K562 (cell line): ENCODE results near the gene TBC1D9. TPM values are rescaled to one million over a fixed set of nuclear protein-coding genes. Genes with fewer than 3 reads are reported as not detected.

Experiments
- ATAC-seq: fragments of 200-7000 bp; cut with Tn5 transposase; 3 replicates; pipeline ENCODE4 v1.9.1; 2020; ENCODE audit warnings: moderate library complexity
- BruUV-seq: library from RNA; stranded (reverse); fragments of 400-500 nt; replicated peaks from 2 replicates; lab custom pipeline; 2021; lab: Mats Ljungman, UMichigan
- CTCF ChIA-PET: fragments of 300-600 bp; formaldehyde crosslinking; extraction: SDS; loops from one replicate; lab custom pipeline; 2021; ENCODE audit warnings: low intra/inter-chr PET ratio; lab: Yijun Ruan, JAX
- POLR2A ChIA-PET: fragments of 300-600, 350-650 bp; sonication (Branson Sonifier 250); formaldehyde crosslinking; extraction: SDS; loops from one replicate; lab custom pipeline; 2021; ENCODE audit warnings: antibody characterized with exemption, inconsistent platforms; lab: Yijun Ruan, JAX
- DNase-seq, 4 experiments: peaks; one replicate each; pipeline versions ENCODE4 v3.0.0 to v3.0.0-alpha.2; 2011 to 2018; ENCODE audit warnings: low spot score in 3 of 4, mixed read lengths in 3 of 4; ENCODE audit errors: extremely low read depth in 1 of 4
- FAIRE-seq: peaks from 2 replicates; lab custom pipeline; 2011; peaks lifted over from hg19 to GRCh38; lab: Jason Lieb, UNC
- H2AFZ ChIP-seq: 2 replicates; pipeline ENCODE4 v1.6.0; 2011; ENCODE audit warnings: low read depth, low read length, control low read depth, inconsistent platforms
- H3K27ac ChIP-seq: fragments of 200-600 bp; 3 replicates; pipeline ENCODE4 v1.8.0; 2011; ENCODE audit warnings: low read depth, mild to moderate bottlenecking, control low read depth, inconsistent platforms, low read length, moderate library complexity, mixed read lengths; ENCODE audit errors: extremely low read depth
- H3K27me3 ChIP-seq, 2 experiments: fragments of 300-600 bp in 1 of 2; 2 replicates in 1 of 2; 3 replicates in 1 of 2; pipeline versions ENCODE4 v1.6.0 to v1.8.0; 2011; ENCODE audit warnings: inconsistent platforms in 2 of 2, low read length in 2 of 2, mild to moderate bottlenecking in 1 of 2, mixed read lengths in 1 of 2, moderate library complexity in 1 of 2; ENCODE audit not compliant: control insufficient read depth in 2 of 2, insufficient read depth in 2 of 2
- H3K36me3 ChIP-seq: fragments of 300-600 bp; 3 replicates; pipeline ENCODE4 v1.8.0; 2011; ENCODE audit warnings: mild to moderate bottlenecking, low read length, inconsistent platforms; ENCODE audit not compliant: control insufficient read depth, insufficient read depth
- H3K4me1 ChIP-seq, 2 experiments: fragments of 200-600 bp in 1 of 2; replicated peaks in 1 of 2; 2 replicates in 1 of 2; 3 replicates in 1 of 2; pipeline versions ENCODE4 v1.5.1 to v1.8.0; 2011; ENCODE audit warnings: inconsistent platforms in 2 of 2, low read length in 2 of 2, mild to moderate bottlenecking in 1 of 2, mixed read lengths in 1 of 2, moderate library complexity in 1 of 2; ENCODE audit not compliant: control insufficient read depth in 2 of 2, insufficient read depth in 2 of 2
- H3K4me2 ChIP-seq: 2 replicates; pipeline ENCODE4 v1.6.1; 2011; ENCODE audit warnings: low read length, control low read depth, inconsistent platforms, mixed read lengths; ENCODE audit not compliant: insufficient read depth
- H3K4me3 ChIP-seq: fragments of 200-600 bp; sonication (generic), shearing (Covaris generic); 2 replicates; pipeline ENCODE4 v1.5.1; 2016; ENCODE audit warnings: control low read depth, inconsistent platforms
- H3K79me2 ChIP-seq: fragments of 200-600 bp; 3 replicates; pipeline ENCODE4 v1.8.0; 2011; ENCODE audit warnings: low read length, inconsistent platforms; ENCODE audit not compliant: control insufficient read depth, insufficient read depth
- H3K9ac ChIP-seq, 2 experiments: 2 replicates each; pipeline versions ENCODE4 v1.6.0 to v1.6.1; 2011; ENCODE audit warnings: low read depth in 2 of 2, low read length in 2 of 2, control low read depth in 1 of 2, inconsistent platforms in 1 of 2, mild to moderate bottlenecking in 1 of 2, mixed read lengths in 1 of 2; ENCODE audit not compliant: insufficient read depth in 1 of 2
- H3K9me1 ChIP-seq: one replicate; pipeline ENCODE4 v1.6.0; 2011; ENCODE audit warnings: inconsistent platforms, mild to moderate bottlenecking, low read length, moderate library complexity; ENCODE audit not compliant: control insufficient read depth, insufficient read depth
- H3K9me3 ChIP-seq: replicated peaks from 2 replicates; pipeline ENCODE4 v1.5.1; 2011; ENCODE audit warnings: low read depth, low read length, inconsistent platforms; ENCODE audit not compliant: control insufficient read depth, insufficient read depth
- H4K20me1 ChIP-seq: replicated peaks from 2 replicates; pipeline ENCODE4 v1.6.1; 2011; ENCODE audit warnings: low read length, inconsistent platforms, mixed read lengths; ENCODE audit not compliant: control insufficient read depth, insufficient read depth
- CBX1 ChIP-seq: sonication (generic); IDR thresholded peaks from 2 replicates; pipeline ENCODE4 v1.6.1; 2016; ENCODE audit warnings: antibody characterized with exemption, low read depth, mild to moderate bottlenecking
- CHCHD3 ChIP-seq: fragments of 250-450 bp; sonication (Bioruptor Pico); IDR thresholded peaks from 2 replicates; pipeline ENCODE4 v2.1.2; 2022; ENCODE audit warnings: mild to moderate bottlenecking
- POU5F1 ChIP-seq: fragments of 150-350 bp; IDR thresholded peaks from 2 replicates; pipeline ENCODE4 v1.6.1; 2014; ENCODE audit warnings: borderline replicate concordance, low read length, low read depth, mild to moderate bottlenecking; ENCODE audit not compliant: partially characterized antibody
- PTRF ChIP-seq: fragments of 450-650 bp; IDR thresholded peaks from 2 replicates; pipeline ENCODE4 v1.6.1; 2016; ENCODE audit warnings: mild to moderate bottlenecking, missing genetic modification characterization, missing compliant biosample characterization
- RFX1 ChIP-seq: fragments of 450-650 bp; IDR thresholded peaks from 2 replicates; pipeline ENCODE4 v1.6.1; 2016; ENCODE audit warnings: mild to moderate bottlenecking, moderate library complexity
- SMAD3 ChIP-seq: fragments of 450-650 bp; formaldehyde crosslinking; conservative IDR thresholded peaks from 2 replicates; pipeline ENCODE4 v1.4.0; 2020; ENCODE audit warnings: mild to moderate bottlenecking
- STAG1 ChIP-seq: sonication (generic); formaldehyde crosslinking; IDR thresholded peaks from 2 replicates; pipeline ENCODE4 v1.5.0; 2020; ENCODE audit warnings: missing genetic modification reagents, borderline replicate concordance
- ZNF146 ChIP-seq: IDR thresholded peaks from one replicate; pipeline ENCODE4 v1.6.1; 2018; ENCODE audit warnings: missing compliant biosample characterization; ENCODE audit not compliant: unreplicated experiment
- ZNF324 ChIP-seq: fragments of 250-450 bp; sonication (Bioruptor Pico); IDR thresholded peaks from 2 replicates; pipeline ENCODE4 v1.4.0; 2020; ENCODE audit warnings: mild to moderate bottlenecking
- ZNF584 ChIP-seq: fragments of 200-800 bp; sonication (Bioruptor generic); IDR thresholded peaks from 2 replicates; pipeline ENCODE4 v1.6.1; 2016; ENCODE audit warnings: low read depth, mild to moderate bottlenecking, missing genetic modification characterization, missing compliant biosample characterization
- WGBS: fragments of 100-300 bp; shearing (Covaris generic); methylation state at CpG from one replicate; pipeline ENCODE4 v1.1.6; 2016; ENCODE audit warnings: low coverage, mixed read lengths; ENCODE audit not compliant: insufficient coverage; ENCODE audit errors: missing lambda C conversion rate; 5-methylcytosine and 5-hydroxymethylcytosine counted together
- in situ Hi-C: fragments of 300-500 bp; cut with MboI; formaldehyde crosslinking; loops from 4 replicates; pipeline ENCODE4 v1.15.0; 2018; ENCODE audit warnings: inconsistent platforms, mixed read lengths
- intact Hi-C: fragments of 100-400 bp; cut with micrococcal nuclease; formaldehyde crosslinking; loops from 2 replicates; pipeline ENCODE4 v1.14.2; 2022
- polyA plus RNA-seq, 8 experiments: library from polyadenylated mRNA; depleted of rRNA in 4 of 8; stranded (reverse) in 5 of 8; unstranded in 3 of 8; fragments of >200 nt; fragmentation: Nextera tagmentation in 2 of 8; fragmentation: Illumina TruSeq in 1 of 8; extraction: Ambion mirVana in 2 of 8; extraction: Trizol in 1 of 8; gene quantifications; 2 replicates each; pipeline versions ENCODE4 v1.2.1 to v1.2.3, GENCODE V29; 2011 to 2014; ENCODE audit warnings: inconsistent platforms in 1 of 8, missing spikeins in 1 of 8
- total RNA-seq, 7 experiments: library from RNA; depleted of rRNA in 6 of 7; stranded (reverse); fragments of >200 nt in 6 of 7; fragmentation: Illumina TruSeq in 2 of 7; extraction: Trizol in 2 of 7; gene quantifications; 2 replicates each; pipeline versions ENCODE4 v1.2.1 to v1.2.3, GENCODE V29; 2011 to 2021; ENCODE audit warnings: low replicate concordance in 1 of 7
- TF ChIP-seq, protein P1 (sequence below): fragments of 450-650 bp; IDR thresholded peaks from 2 replicates; pipeline ENCODE4 v1.6.1; 2016; ENCODE audit warnings: borderline replicate concordance

The TBC1D9 gene
- total and polyA plus RNA-seq, 9 of the 15 experiments (the other 6 are each of a cell fraction or from before 2014, with no cell fraction given), result 0.13 TPM; not detected in 8

DNA sequence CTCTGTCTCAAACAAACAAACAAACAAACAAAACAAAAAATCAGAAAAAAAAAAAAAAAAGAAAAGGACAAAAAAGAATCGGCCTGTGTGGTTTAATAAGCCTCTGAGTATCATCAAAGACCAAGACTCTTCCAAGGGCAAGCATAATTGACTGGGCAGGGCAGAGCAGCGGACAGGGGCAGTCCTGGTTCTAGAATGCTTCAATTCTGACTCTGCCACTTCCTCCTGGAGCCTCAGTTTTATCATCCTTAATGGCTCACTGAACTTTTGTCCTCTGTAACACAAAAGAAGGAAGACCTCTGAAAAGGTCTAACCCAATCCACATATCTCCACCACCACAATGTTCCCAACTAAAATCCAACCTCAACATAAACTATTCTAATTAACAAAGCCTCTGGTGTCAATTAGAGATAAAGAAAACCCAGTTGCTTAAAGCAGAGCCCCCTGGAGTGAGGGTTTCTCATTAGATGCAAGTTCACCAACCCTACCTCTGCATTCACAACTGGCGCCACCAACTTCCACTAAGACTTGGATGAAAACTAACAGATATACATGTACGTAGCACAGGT is 51.7 kb downstream of the TBC1D9 start:
- DNase-seq, result no peak
- H3K4me3 ChIP-seq, result no peak overlapping the region
- no peaks in the 10 kb centered on the region for H3K9me1 ChIP-seq
- no peaks in the 10 kb centered on the region for H3K36me3 ChIP-seq
- intact Hi-C loops (no loop called here), in situ Hi-C loops (no loop called here)
- POLR2A ChIA-PET, result no interaction called here
- no peak overlapping the region for H3K27ac ChIP-seq
- TF ChIP-seq STAG1 (CRISPR knock-in tag), result no peak
- TF ChIP-seq, protein P1, sequence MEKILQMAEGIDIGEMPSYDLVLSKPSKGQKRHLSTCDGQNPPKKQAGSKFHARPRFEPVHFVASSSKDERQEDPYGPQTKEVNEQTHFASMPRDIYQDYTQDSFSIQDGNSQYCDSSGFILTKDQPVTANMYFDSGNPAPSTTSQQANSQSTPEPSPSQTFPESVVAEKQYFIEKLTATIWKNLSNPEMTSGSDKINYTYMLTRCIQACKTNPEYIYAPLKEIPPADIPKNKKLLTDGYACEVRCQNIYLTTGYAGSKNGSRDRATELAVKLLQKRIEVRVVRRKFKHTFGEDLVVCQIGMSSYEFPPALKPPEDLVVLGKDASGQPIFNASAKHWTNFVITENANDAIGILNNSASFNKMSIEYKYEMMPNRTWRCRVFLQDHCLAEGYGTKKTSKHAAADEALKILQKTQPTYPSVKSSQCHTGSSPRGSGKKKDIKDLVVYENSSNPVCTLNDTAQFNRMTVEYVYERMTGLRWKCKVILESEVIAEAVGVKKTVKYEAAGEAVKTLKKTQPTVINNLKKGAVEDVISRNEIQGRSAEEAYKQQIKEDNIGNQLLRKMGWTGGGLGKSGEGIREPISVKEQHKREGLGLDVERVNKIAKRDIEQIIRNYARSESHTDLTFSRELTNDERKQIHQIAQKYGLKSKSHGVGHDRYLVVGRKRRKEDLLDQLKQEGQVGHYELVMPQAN, result no peak
- no peak for TF ChIP-seq ZNF584 (CRISPR knock-in tag)
- no peak for TF ChIP-seq CBX1
- TF ChIP-seq PTRF (tag), result no peak
- no peak for TF ChIP-seq CHCHD3
- no peak for TF ChIP-seq POU5F1
- no peak for TF ChIP-seq SMAD3
- no peak for TF ChIP-seq ZNF324 (CRISPR knock-in tag)
- TF ChIP-seq ZNF146 (CRISPR knock-in tag), result no peak
- no peak for TF ChIP-seq RFX1
- TF ChIP-seq, all 486 proteins: peak for 0
- H4K20me1 ChIP-seq, result no peaks in the 10 kb centered on the region
- no peak overlapping the region for H3K9ac ChIP-seq
- no peak for ATAC-seq
- H3K79me2 ChIP-seq, result no peaks in the 10 kb centered on the region
- no peaks in the 10 kb centered on the region for H3K4me1 ChIP-seq
- H3K27me3 ChIP-seq, result no peaks in the 10 kb centered on the region
- CTCF ChIA-PET, result no interaction called here
- WGBS, result 6% methylated on average over 4 of the region's 4 CpGs
- no peak for FAIRE-seq
- H2AFZ ChIP-seq, result no peak overlapping the region
- H3K4me2 ChIP-seq, result no peak overlapping the region
- BruUV-seq, result no TSS peak
- H3K9me3 ChIP-seq, result no peaks in the 10 kb centered on the region
